ENCODE measurements around the gene NME4. TPM values are rescaled to one million over a fixed set of nuclear protein-coding genes. Genes with fewer than 3 reads are reported as not detected.
"Not testable (repeated sequence)": the region's sequence is repeated elsewhere in the genome, so short reads cannot be mapped to it uniquely, and the experiment has no call there.

Gene NME4
- total RNA-seq, 2 experiments from 2014 or later, result 16.6 to 17.7 TPM

DNA sequence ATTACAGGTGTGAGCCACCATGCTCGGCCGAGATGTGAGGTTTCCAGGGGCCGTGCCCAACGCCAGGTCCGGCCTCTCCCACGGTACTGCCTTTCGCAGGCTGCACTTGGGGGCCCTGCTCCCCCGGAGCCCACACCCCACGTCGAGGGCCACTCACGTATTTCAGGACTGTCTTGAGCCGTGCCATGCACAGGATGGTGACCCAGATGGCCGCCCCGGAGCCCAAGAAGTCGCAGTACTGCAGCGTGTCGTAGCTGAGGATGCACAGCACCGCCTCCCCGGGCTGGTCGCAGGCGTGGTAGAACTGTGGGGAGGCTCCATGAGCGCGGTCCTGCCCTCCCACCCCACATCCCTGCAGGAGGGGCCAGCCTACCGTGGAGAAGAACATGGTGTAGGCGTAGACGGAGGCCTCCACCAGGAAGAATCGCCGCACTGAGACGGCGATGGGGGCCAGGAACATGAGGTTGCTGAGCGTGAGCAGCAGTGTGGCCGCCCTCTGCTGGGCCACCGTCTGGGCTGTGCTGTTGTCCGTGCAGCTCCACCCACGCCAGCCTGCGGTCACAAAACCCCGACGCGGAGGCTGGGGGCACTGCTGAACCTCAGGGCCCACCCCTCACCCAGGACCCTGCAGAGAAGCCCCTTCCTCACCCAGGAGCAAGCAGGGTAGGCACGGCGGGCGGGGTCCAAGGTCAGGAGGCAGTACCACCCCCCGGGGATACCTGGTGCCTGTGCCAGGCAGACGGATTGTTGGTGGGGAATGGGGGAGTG is 23.0 kb upstream of the NME4 start:
- CTCF ChIA-PET, result no interaction called here
- POLR2A ChIA-PET, result no interaction called here

GRCh38 chr16:374616-374926 is 22.4 kb upstream of the NME4 start:
- ChIA-PET POLR2A (no interaction called here), CTCF (no interaction called here)

DNA sequence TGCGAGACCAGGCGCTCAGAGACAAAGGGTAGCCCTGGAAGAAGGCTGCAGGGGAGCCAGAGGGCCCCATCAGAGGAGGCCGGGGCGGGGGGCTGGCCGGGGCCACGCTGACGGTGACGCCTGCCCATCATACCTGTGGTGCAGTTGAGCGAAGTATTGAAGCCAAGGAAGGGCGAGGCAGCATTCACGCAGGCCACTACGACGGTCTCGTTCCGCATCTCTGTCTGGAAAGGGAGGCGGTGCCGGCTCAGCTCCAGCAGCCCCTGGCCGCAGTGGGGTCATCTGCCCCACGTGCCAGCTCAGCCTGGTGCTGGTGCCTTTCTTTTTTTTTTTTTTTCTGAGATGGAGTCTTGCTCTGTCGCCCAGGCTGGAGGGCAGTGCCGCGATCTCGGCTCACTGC is 21.8 kb upstream of the NME4 start:
- ChIA-PET CTCF (no interaction called here), POLR2A (interaction anchor here (0.7 kb wide), 2 partner anchors 63 to 301 kb away, joined by 3 read pairs; no protein-coding TSS in a partner anchor)

DNA sequence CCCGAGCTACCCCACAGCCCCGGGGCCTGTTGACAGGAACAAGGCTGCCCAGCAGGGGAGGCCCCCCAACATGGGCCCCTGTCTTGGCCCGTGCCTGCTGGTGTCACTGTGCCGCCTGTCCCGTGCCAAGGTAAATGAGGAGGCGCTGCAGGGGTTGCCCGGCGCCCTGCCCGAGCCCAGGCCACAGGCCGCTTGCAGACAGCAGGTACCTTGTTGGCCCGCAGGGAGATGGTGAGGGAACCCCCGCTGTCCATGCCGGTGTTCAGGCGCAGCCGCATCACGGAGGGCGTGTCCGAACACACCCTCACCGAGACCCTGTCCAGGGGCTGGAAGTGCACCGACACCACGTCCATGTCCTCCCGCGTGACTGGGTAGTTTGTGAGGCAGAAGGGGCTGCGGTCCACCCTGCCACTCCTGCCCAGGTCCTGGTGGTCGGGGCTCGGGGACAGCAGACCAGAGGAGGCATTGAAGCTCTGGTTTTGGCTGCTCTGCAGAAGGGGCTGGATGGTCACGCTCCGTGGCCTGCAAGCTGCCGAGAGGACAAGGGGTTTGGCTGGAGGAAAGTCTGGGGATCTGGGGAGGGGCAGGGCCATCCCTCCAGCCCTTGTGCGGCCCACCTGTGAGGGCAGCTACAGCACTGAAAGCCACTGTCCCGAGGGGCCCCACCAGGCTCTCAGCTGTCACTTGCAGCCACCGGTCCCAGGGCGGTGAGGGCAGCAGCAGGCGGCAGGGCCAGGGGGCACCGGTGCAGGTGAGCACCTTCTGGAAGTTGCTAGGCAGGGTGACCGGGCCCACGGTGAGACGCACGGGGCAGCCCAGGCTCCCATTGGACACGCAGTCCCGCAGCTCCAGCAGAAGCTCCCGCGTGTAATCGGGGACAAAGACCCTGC is 20.8 kb upstream of the NME4 start:
- ChIA-PET CTCF (no interaction called here), POLR2A (interaction anchor here (0.7 kb wide), 2 partner anchors 62 to 300 kb away, joined by 3 read pairs; no protein-coding TSS in a partner anchor)

DNA sequence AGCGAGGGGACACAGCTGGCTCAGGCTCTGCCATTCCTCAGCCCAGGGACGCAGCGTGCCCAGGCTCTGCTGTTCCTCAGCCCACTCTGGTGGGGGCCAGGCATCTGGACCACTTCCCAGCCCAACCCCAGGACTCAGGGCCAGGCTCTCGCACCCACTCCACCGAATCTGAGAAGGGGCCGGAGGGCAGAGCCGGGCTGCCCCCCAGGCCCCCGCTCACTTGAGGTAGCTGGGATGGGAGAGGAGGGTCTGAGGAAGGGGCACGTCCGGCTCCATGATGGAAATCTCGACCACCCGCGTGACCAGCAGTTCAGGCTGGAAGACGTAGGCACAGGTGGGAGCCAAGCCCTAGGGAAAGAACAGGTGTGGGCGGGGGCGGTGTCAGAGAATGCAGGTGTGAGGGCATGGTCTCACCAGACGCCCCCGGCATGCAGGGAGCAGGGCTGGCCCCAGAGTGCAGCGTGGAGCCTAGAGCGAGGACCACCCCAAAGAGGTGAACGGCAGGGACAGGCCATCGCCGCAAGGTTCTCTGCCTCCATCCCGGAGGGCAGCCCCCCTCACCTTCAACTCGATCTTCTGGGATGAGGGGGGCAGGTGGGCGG is 20.1 kb upstream of the NME4 start:
- POLR2A ChIA-PET, result no interaction called here
- CTCF ChIA-PET, result no interaction called here

- POLR2A ChIA-PET, result no interaction called here
- CTCF ChIA-PET, result no interaction called here
Observed at GRCh38 chr16:377419-377951, 19.5 kb upstream of the NME4 start.

DNA sequence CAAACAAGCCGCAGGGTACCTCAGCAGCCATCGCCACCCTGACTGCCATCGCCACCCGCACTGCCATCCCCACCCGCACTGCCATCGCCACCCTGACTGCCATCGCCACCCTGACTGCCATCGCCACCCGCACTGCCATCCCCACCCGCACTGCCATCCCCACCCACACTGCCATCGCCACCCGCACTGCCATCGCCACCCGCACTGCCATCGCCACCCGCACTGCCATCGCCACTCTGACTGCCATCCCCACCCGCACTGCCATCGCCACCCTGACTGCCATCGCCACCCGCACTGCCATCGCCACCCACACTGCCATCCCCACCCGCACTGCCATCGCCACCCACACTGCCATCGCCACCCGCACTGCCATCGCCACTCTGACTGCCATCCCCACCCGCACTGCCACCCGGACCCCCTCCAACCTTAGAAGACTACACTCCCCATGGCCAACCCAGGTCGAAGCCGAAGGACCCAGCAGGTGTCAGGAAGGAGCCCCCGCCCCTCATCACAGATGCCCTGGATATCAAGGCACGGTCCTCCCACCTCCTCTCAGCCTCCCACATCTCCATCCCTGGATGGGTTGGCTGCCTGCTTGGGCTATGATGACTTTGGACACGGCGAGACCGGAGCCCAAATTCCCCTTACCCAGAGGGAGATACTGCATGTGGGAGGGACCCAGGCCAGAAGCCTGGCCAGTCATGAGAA is 18.7 kb upstream of the NME4 start:
- CTCF ChIA-PET, POLR2A ChIA-PET: not testable (repeated sequence)

GRCh38 chr16:378821-379182 is 18.2 kb upstream of the NME4 start:
- CTCF ChIA-PET, result no interaction called here
- POLR2A ChIA-PET, result no interaction called here

GRCh38 chr16:379183-379960 is 17.6 kb upstream of the NME4 start:
- CTCF ChIA-PET, result interaction anchor here (1.4 kb wide), 1 partner anchor 9 kb away, joined by 6 read pairs; the partner anchor contains the start of gene MRPL28
- POLR2A ChIA-PET, result no interaction called here

- POLR2A ChIA-PET, result no interaction called here
- CTCF ChIA-PET, result interaction anchor here (1.4 kb wide), 1 partner anchor 10 kb away, joined by 6 read pairs; the partner anchor contains the start of gene MRPL28
Observed at GRCh38 chr16:379961-380761, 16.8 kb upstream of the NME4 start.

- ChIA-PET CTCF (interaction anchor here (1.4 kb wide), 1 partner anchor 10 kb away, joined by 6 read pairs; the partner anchor contains the start of gene MRPL28), POLR2A (no interaction called here)
Observed at GRCh38 chr16:380762-381011, 16.3 kb upstream of the NME4 start.

DNA sequence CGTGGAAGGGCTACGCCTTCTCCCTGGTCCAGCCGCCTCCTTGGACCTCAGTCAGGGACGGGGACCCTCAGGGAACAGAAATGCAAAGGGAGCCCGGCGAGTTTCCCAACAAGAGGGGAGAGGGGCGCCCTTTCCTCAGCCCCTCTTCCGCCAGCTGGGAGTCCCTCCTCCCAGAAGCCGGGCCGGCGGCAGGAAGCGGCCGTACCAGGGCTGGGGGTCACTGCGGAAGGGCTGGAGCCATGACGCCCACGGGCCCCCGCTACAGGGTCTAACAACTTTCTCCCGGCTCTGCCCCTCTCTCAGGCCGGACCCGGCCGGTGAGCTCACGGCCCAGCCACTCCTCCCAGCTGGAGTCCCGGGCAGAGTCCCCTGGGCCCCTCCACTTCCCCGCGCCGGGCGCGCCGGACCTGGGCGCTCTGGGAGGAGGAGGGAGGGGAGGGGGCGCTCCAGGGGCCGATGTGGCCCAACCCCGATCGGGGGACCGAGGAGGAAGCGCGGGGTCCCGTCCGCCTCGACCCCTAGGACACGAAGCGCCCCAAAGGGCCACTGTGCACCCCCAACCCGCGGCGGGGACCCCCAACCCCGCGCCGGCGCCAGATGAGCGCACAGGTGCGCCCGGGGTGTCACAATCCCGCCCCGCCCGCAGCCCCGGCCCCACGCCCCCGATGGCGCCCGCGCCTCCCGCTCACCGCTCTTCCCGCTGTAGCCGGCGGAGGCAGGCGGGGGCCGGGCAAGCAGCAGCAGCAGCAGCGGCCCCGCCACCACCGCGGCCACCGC is 15.8 kb upstream of the NME4 start:
- CTCF ChIA-PET, result interaction anchor here (1.1 kb wide), 1 partner anchor 19 kb away, joined by 3 read pairs; no protein-coding TSS in a partner anchor
- POLR2A ChIA-PET, result no interaction called here

DNA sequence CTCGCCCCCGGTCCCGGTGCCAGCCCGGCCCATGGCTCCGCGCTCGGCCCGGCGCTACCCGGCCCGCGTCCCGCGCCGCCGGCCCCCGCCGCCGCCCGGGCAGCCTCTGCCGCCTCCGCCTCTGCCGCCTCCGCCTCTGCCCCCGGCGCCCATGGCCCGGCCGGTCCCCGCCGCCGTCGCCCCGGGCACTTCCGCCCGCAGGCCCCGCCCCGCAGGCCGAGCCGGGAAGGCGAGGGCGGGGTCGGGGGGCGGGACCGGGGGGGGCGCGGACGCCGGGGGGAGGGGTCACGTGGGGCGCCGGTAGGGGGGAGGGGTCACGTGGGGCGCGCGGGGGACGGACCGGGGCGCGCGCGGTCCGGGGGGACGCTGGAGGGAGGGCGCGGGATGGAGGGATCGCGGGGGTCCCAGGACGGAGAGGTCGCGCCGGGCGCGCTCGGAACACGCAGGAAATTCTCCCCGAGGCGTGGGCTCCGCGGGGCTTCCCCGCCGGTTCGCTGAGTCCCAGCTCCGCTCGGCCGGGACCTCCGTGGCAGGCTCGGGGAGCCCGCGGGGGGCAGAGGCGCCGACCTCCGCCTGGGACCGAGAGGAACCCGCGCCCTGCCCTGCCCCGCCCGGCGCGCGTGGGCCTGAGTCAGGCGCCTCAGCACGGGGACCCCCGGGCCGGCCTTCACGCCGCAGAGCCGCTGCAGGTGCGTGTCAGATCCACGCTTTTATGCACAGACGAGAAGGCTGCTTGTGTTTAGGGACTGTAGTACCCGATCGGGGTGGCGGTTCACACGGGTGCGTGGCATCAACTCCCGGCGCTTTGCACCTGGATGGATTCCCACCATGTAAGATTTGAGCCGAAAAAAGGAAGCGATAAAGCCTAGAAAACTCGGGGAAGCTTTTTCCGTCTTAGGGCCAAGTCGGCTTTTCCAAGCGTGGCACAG is 14.9 kb upstream of the NME4 start, which contains the start of gene PGAP6:
TSS of gene PGAP6 (minus strand) at position 190 of the 929 bp plus-strand sequence. CDS start at position 33, 157 bp downstream.
- POLR2A ChIA-PET, result interaction anchor here (0.8 kb wide), 1 partner anchor 145 kb away, joined by 3 read pairs; the partner anchor contains the start of gene CAPN15
- CTCF ChIA-PET, result interaction anchor here (1.1 to 1.9 kb wide), 2 partner anchors 10 to 20 kb away, joined by 3 to 5 read pairs; no protein-coding TSS in a partner anchor

- POLR2A ChIA-PET, result interaction anchor here (0.7 to 1.2 kb wide), 2 partner anchors 8 to 96 kb away, joined by 4 to 5 read pairs; no protein-coding TSS in a partner anchor
Observed at GRCh38 chr16:383326-384051, 13.5 kb upstream of the NME4 start.

DNA sequence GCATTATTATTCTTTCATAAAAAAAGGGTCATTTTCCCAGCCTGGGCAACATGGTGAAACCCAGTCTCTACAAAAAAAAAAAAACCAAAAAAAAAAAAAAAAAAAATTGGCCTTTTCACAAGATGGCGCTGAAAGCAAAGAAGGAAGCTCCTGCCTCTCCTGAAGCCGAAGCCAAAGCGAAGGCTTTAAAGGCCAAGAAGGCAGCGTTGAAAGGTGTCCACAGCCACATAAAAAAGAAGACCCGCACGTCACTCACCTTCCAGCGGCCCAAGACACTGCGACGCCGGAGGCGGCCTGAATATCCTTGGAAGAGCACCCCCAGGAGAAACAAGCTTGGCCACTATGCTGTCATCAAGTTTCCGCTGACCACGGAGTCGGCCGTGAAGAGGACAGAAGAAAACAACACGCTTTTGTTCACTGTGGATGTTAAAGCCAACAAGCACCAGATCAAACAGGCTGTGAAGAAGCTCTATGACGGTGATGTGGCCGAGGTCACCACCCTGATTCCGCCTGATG is 10.3 kb upstream of the NME4 start:
- ChIA-PET CTCF (interaction anchor here (0.6 kb wide), 1 partner anchor 8 kb away, joined by 5 read pairs; no protein-coding TSS in a partner anchor), POLR2A (no interaction called here)

More at GRCh38 chr16:383326-384051, 13.5 kb upstream of the NME4 start:
- CTCF ChIA-PET, result interaction anchor here (0.8 to 1.9 kb wide), 2 partner anchors 8 to 21 kb away, joined by 3 to 5 read pairs; no protein-coding TSS in a partner anchor
